HepG2 (cell line): Measurements from ENCODE around the gene RPS5. TPM values are rescaled to one million over a fixed set of nuclear protein-coding genes. Genes with fewer than 3 reads are reported as not detected.

Source experiments
- ATAC-seq: fragments of 200-7000 bp; cut with Tn5 transposase; 3 replicates; pipeline ENCODE4 v1.9.1; 2020; ENCODE audit warnings: mild to moderate bottlenecking, moderate library complexity
- BruUV-seq: library from RNA; stranded (reverse); fragments of 400-500 nt; replicated peaks from 2 replicates; lab custom pipeline; 2021; lab: Mats Ljungman, UMichigan
- CTCF ChIA-PET: fragments of 300-600 bp; formaldehyde crosslinking; extraction: SDS; loops from one replicate; lab custom pipeline; 2021; ENCODE audit warnings: low total read pairs, inconsistent platforms, low intra/inter-chr PET ratio; lab: Yijun Ruan, JAX
- POLR2A ChIA-PET: fragments of 350-600 bp; sonication (Branson Sonifier 250); formaldehyde crosslinking; loops from one replicate; lab custom pipeline; 2020; ENCODE audit warnings: antibody characterized with exemption, inconsistent platforms; lab: Yijun Ruan, JAX
- DNase-seq: peaks from one replicate; pipeline ENCODE4 v3.0.0-alpha.2; 2015; ENCODE audit warnings: low spot score
- FAIRE-seq: peaks from 3 replicates; lab custom pipeline; 2011; peaks lifted over from hg19 to GRCh38; lab: Jason Lieb, UNC
- H2AFZ ChIP-seq: one replicate; pipeline ENCODE4 v1.6.1; 2011; ENCODE audit warnings: low read length, inconsistent platforms
- H3K27ac ChIP-seq: fragments of 300-600 bp; 3 replicates; pipeline ENCODE4 v1.8.0; 2011; ENCODE audit warnings: mixed run types, mild to moderate bottlenecking, mixed read lengths, low read length, inconsistent platforms; ENCODE audit not compliant: insufficient read depth; ENCODE audit errors: extremely low read length
- H3K27me3 ChIP-seq, 2 experiments: fragments of 200-600 bp in 1 of 2; 2 replicates in 1 of 2; 3 replicates in 1 of 2; pipeline versions ENCODE4 v1.6.0 to v1.8.0; 2011; ENCODE audit warnings: low read length in 2 of 2, mild to moderate bottlenecking in 2 of 2, moderate library complexity in 2 of 2, inconsistent platforms in 1 of 2; ENCODE audit not compliant: insufficient read depth in 2 of 2, control insufficient read depth in 1 of 2
- H3K36me3 ChIP-seq, 2 experiments: fragments of 200-600 bp in 1 of 2; replicated peaks in 1 of 2; 2 replicates in 1 of 2; 3 replicates in 1 of 2; pipeline versions ENCODE4 v1.5.1 to v1.8.0; 2011; ENCODE audit warnings: low read length in 2 of 2, inconsistent platforms in 1 of 2; ENCODE audit not compliant: insufficient read depth in 2 of 2, control insufficient read depth in 1 of 2
- H3K4me1 ChIP-seq: 2 replicates; pipeline ENCODE4 v1.5.1; 2012; ENCODE audit warnings: low read length, inconsistent platforms; ENCODE audit not compliant: insufficient read depth
- H3K4me2 ChIP-seq: 2 replicates; pipeline ENCODE4 v1.6.0; 2011; ENCODE audit warnings: low read depth, low read length, inconsistent platforms
- H3K4me3 ChIP-seq, 3 experiments: fragments of 200-600 bp in 1 of 3; sonication (generic), shearing (Covaris generic) in 1 of 3; replicated peaks in 1 of 3; 2 replicates each; pipeline ENCODE4 v1.5.1; 2011 to 2016; ENCODE audit warnings: low read length in 3 of 3, inconsistent platforms in 2 of 3, low read depth in 2 of 3, mild to moderate bottlenecking in 2 of 3, control low read depth in 1 of 3, mixed read lengths in 1 of 3; ENCODE audit not compliant: insufficient read depth in 1 of 3
- H3K79me2 ChIP-seq: one replicate; pipeline ENCODE4 v1.6.1; 2011; ENCODE audit warnings: low read length, inconsistent platforms; ENCODE audit not compliant: insufficient read depth
- H3K9ac ChIP-seq: 2 replicates; pipeline ENCODE4 v1.6.0; 2011; ENCODE audit warnings: mild to moderate bottlenecking, low read depth, low read length, inconsistent platforms; ENCODE audit not compliant: insufficient read depth
- H3K9me3 ChIP-seq: 2 replicates; pipeline ENCODE4 v1.5.1; 2012; ENCODE audit warnings: mild to moderate bottlenecking, low read length
- H4K20me1 ChIP-seq: 2 replicates; pipeline ENCODE4 v1.6.0; 2011; ENCODE audit warnings: inconsistent platforms, mild to moderate bottlenecking, low read length, moderate library complexity; ENCODE audit not compliant: insufficient read depth
- AGO1 ChIP-seq: fragments of 200-400 bp; formaldehyde crosslinking; IDR thresholded peaks from 2 replicates; pipeline ENCODE4 v1.6.1; 2017; ENCODE audit warnings: mild to moderate bottlenecking, low read depth, low read length, moderate library complexity; ENCODE audit not compliant: poor library complexity, severe bottlenecking
- CC2D1A ChIP-seq: sonication (generic); formaldehyde crosslinking; IDR thresholded peaks from 2 replicates; pipeline ENCODE4 v1.8.1; 2023; ENCODE audit warnings: mild to moderate bottlenecking, missing genetic modification reagents
- CEBPB ChIP-seq: IDR thresholded peaks from 2 replicates; pipeline ENCODE4 v1.6.1; 2011; ENCODE audit warnings: low read depth, low read length, improper control_type of control experiment, borderline replicate concordance
- KDM1A ChIP-seq: IDR thresholded peaks from 2 replicates; pipeline ENCODE4 v1.6.1; 2016; ENCODE audit warnings: missing compliant biosample characterization
- KDM3A ChIP-seq: IDR thresholded peaks from 2 replicates; pipeline ENCODE4 v1.6.1; 2018; ENCODE audit warnings: low read depth, missing compliant biosample characterization
- MZF1 ChIP-seq: sonication (generic); formaldehyde crosslinking; IDR thresholded peaks from 2 replicates; pipeline ENCODE4 v1.8.1; 2023; ENCODE audit warnings: mild to moderate bottlenecking, missing genetic modification reagents, borderline replicate concordance
- NFYC ChIP-seq: IDR thresholded peaks from 2 replicates; pipeline ENCODE4 v1.6.1; 2016; ENCODE audit warnings: missing genetic modification reagents, missing compliant biosample characterization
- NONO ChIP-seq, 2 experiments: fragments of 450-650 bp in 1 of 2; sonication (generic) in 1 of 2; formaldehyde crosslinking in 1 of 2; IDR thresholded peaks in 1 of 2; conservative IDR thresholded peaks in 1 of 2; 2 replicates each; pipeline versions ENCODE4 v1.6.1 to v1.8.0; 2017 to 2022; ENCODE audit warnings: mild to moderate bottlenecking in 1 of 2, missing genetic modification reagents in 1 of 2, moderate library complexity in 1 of 2
- SIN3B ChIP-seq: fragments of 150-350 bp; IDR thresholded peaks from 2 replicates; pipeline ENCODE4 v1.6.1; 2014; ENCODE audit warnings: low read length
- ZBTB20 ChIP-seq: sonication (generic); formaldehyde crosslinking; IDR thresholded peaks from 2 replicates; pipeline ENCODE4 v1.8.1; 2023; ENCODE audit warnings: missing genetic modification reagents, low read depth, mild to moderate bottlenecking, borderline replicate concordance
- ZFP41 ChIP-seq: sonication (generic); formaldehyde crosslinking; IDR thresholded peaks from 2 replicates; pipeline ENCODE4 v1.4.0; 2020; ENCODE audit warnings: mild to moderate bottlenecking, missing genetic modification reagents, borderline replicate concordance
- ZNF230 ChIP-seq: sonication (generic); formaldehyde crosslinking; IDR thresholded peaks from 2 replicates; pipeline ENCODE4 v1.4.0; 2020; ENCODE audit warnings: mild to moderate bottlenecking, missing genetic modification reagents
- ZNF30 ChIP-seq: sonication (generic); formaldehyde crosslinking; IDR thresholded peaks from 2 replicates; pipeline ENCODE4 v1.5.0; 2020; ENCODE audit warnings: mild to moderate bottlenecking, missing genetic modification reagents
- ZNF432 ChIP-seq: sonication (generic); formaldehyde crosslinking; IDR thresholded peaks from 2 replicates; pipeline ENCODE4 v1.5.0; 2020; ENCODE audit warnings: missing genetic modification reagents, mild to moderate bottlenecking, borderline replicate concordance
- ZNF484 ChIP-seq: sonication (generic); formaldehyde crosslinking; IDR thresholded peaks from 2 replicates; pipeline ENCODE4 v1.5.1; 2020; ENCODE audit warnings: mild to moderate bottlenecking, low read depth, missing genetic modification reagents, borderline replicate concordance
- ZNF543 ChIP-seq: sonication (generic); formaldehyde crosslinking; IDR thresholded peaks from 2 replicates; pipeline ENCODE4 v1.4.0; 2020; ENCODE audit warnings: mild to moderate bottlenecking, missing genetic modification reagents
- ZNF556 ChIP-seq: sonication (generic); formaldehyde crosslinking; IDR thresholded peaks from 2 replicates; pipeline ENCODE4 v1.4.0; 2020; ENCODE audit warnings: mild to moderate bottlenecking, missing genetic modification reagents, borderline replicate concordance
- ZNF572 ChIP-seq: sonication (generic); formaldehyde crosslinking; IDR thresholded peaks from 2 replicates; pipeline ENCODE4 v1.5.1; 2020; ENCODE audit warnings: mild to moderate bottlenecking, missing genetic modification reagents
- ZNF674 ChIP-seq: sonication (generic); formaldehyde crosslinking; IDR thresholded peaks from 2 replicates; pipeline ENCODE4 v1.5.0; 2020; ENCODE audit warnings: low read depth, mild to moderate bottlenecking, missing genetic modification reagents
- WGBS: methylation state at CpG from one replicate; pipeline ENCODE4 v1.1.6; 2017; ENCODE audit warnings: low lambda C conversion rate; 5-methylcytosine and 5-hydroxymethylcytosine counted together
- in situ Hi-C: cut with HindIII; loops from 2 replicates; pipeline ENCODE4 v1.10.0; 2017; ENCODE audit warnings: low pct_unique_long_range_greater_than_20kb; ENCODE audit not compliant: extremely low pct_ligation_motif_present
- intact Hi-C: fragments of 100-400 bp; cut with micrococcal nuclease; formaldehyde crosslinking; loops from one replicate; pipeline ENCODE4 v1.10.0; 2022; ENCODE audit not compliant: unreplicated experiment
- polyA plus RNA-seq, 8 experiments: library from polyadenylated mRNA; depleted of rRNA in 3 of 8; stranded (reverse) in 7 of 8; unstranded in 1 of 8; fragments of >200 nt; fragmentation: Illumina TruSeq in 4 of 8; extraction: Trizol in 4 of 8; gene quantifications; 2 replicates each; pipeline versions ENCODE4 v1.2.1 to v1.2.3, GENCODE V29; 2011 to 2016; ENCODE audit warnings: low read depth in 4 of 8, missing spikeins in 1 of 8, mixed read lengths in 1 of 8; ENCODE audit not compliant: insufficient read depth in 1 of 8
- total RNA-seq, 5 experiments: library from RNA; depleted of rRNA; stranded (reverse); fragments of >200 nt; fragmentation: Illumina TruSeq; extraction: Trizol; gene quantifications; 2 replicates each; pipeline ENCODE4 v1.2.3, GENCODE V29; 2016; ENCODE audit warnings: low read depth in 1 of 5
- TF ChIP-seq, protein P1 (sequence below): sonication (generic); formaldehyde crosslinking; IDR thresholded peaks from 2 replicates; pipeline ENCODE4 v1.8.0; 2022; ENCODE audit warnings: missing genetic modification reagents, mild to moderate bottlenecking, inconsistent platforms, borderline replicate concordance
- TF ChIP-seq, protein P2 (sequence below): sonication (generic); formaldehyde crosslinking; IDR thresholded peaks from 2 replicates; pipeline ENCODE4 v1.4.0; 2020; ENCODE audit warnings: missing genetic modification reagents
- TF ChIP-seq, protein P3 (sequence below): sonication (generic); formaldehyde crosslinking; IDR thresholded peaks from 2 replicates; pipeline ENCODE4 v1.4.0; 2020; ENCODE audit warnings: missing genetic modification reagents, mild to moderate bottlenecking, borderline replicate concordance

Gene RPS5
- total and polyA plus RNA-seq, 2 of the 13 experiments (the other 11 are each of a cell fraction or from before 2014, with no cell fraction given), result 1,544 to 4,408 TPM

DNA sequence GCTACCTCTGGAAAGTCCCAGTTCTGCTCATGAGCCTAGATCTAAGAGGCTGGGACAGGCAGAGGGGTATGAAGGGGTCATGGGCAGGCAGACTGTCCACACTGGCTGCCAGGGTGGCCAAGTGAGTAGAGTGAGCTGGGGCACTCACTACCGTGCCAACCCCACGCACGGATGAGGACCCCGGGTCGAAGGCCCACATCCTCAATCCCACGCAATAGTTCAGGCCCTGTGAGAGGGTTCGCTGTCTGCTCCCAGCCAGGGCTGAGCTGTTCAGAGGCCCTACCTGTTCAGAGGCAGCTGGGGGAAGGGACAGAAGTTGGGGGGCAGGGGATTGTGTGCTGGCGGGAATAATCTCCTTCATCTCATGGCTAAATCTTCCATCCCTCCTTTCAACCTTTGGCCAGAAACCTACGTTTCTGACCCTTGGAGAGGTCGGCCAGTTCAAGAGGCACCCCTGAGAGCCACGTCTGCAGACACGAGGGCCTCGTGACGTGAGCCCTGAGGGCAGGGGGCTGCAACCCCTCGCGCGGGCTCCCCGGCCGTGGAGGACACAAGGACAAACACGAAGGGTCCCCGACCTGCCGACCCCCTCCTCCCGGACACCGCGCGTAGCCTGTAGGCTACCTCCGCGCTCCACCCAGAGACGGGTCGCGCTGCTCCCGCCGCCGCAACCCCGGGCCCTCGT, 1.0 kb upstream of the RPS5 start:
- Histone ChIP-seq H3K27me3 (no peaks in the 10 kb centered on the region; a peak in 1 of 5 replicates), H3K27ac (peak overlapping the region; percentile 99), H4K20me1 (peaks cover 29% of the 10 kb centered on the region), H3K9me3 (no peaks in the 10 kb centered on the region), H3K79me2 (peaks cover 41% of the 10 kb centered on the region), H3K4me1 (peaks cover 52% of the 10 kb centered on the region), H2AFZ (no peak overlapping the region), H3K9ac (peak overlapping the region; percentile 97), H3K36me3 (peaks cover 0 to 21% of the 10 kb centered on the region in 2 experiments; a peak in 3 of 5 replicates), H3K4me3 (peak overlapping the region; percentile 76 to 98 (median 92)), H3K4me2 (peak overlapping the region; percentile 99)
- intact Hi-C loops, result loop anchor here (2.0 to 5.0 kb wide), 2 partner anchors 15 to 204 kb away; partner anchors contain the start of gene ZNF274
- CTCF ChIA-PET, result no interaction called here
- BruUV-seq, result no TSS peak
- no peak for DNase-seq
- ATAC-seq, result peak; percentile 20
- WGBS, result 1% methylated on average over 14 of the region's 36 CpGs
- in situ Hi-C loops, result no loop called here
- FAIRE-seq, result no peak
- POLR2A ChIA-PET, result interaction anchor here (0.6 to 4.6 kb wide), 6 partner anchors 12 to 203 kb away, joined by 3 to 19 read pairs (median 3); partner anchors contain the start of genes ERVK3-1, ZNF274, ZNF497 and ZNF584
- TF ChIP-seq CC2D1A (CRISPR knock-in tag) (no peak), ZNF543 (CRISPR knock-in tag) (no peak; the same call in 1 of the 2 replicates), SIN3B (no peak), NFYC (CRISPR knock-in tag) (no peak), ZBTB20 (CRISPR knock-in tag) (no peak), ZNF484 (CRISPR knock-in tag) (0 out of 2 replicates have a peak, but pooled peaks have one; percentile 49), AGO1 (no peak), ZNF572 (no peak), ZNF230 (CRISPR knock-in tag) (peak; percentile 51; the same call in 1 of the 2 replicates), KDM3A (no peak), ZNF674 (CRISPR knock-in tag) (no peak), ZNF556 (CRISPR knock-in tag) (peak; percentile 82; the same call in 1 of the 2 replicates), KDM1A (CRISPR knock-in tag) (no peak), ZFP41 (CRISPR knock-in tag) (0 out of 2 replicates have a peak, but pooled peaks have one; percentile 2), ZNF30 (no peak), CEBPB (no peak), MZF1 (CRISPR knock-in tag) (no peak), ZNF432 (CRISPR knock-in tag) (0 out of 2 replicates have a peak, but pooled peaks have one; percentile 8), NONO (IDR thresholded peaks at IDR 0.05) (no peak), NONO (CRISPR knock-in tag; conservative IDR thresholded peaks at IDR 0.05) (no peak; the same call in 1 of the 2 replicates)
- TF ChIP-seq, protein P1, sequence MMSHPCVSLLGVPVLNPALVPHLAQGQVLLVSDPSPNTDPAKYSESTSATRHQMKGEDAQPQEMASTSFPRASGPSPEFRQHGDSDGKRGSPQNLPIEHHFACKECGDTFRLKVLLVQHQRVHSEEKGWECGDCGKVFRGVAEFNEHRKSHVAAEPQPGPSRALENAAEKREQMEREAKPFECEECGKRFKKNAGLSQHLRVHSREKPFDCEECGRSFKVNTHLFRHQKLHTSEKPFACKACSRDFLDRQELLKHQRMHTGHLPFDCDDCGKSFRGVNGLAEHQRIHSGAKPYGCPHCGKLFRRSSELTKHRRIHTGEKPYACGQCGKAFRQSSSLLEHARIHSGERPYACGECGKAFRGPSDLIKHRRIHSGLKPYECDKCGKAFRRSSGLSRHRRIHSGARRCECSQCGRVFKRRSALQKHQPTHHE, result no peak
- TF ChIP-seq, protein P2, sequence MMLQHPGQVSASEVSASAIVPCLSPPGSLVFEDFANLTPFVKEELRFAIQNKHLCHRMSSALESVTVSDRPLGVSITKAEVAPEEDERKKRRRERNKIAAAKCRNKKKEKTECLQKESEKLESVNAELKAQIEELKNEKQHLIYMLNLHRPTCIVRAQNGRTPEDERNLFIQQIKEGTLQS, result no peak
- TF ChIP-seq, protein P3, sequence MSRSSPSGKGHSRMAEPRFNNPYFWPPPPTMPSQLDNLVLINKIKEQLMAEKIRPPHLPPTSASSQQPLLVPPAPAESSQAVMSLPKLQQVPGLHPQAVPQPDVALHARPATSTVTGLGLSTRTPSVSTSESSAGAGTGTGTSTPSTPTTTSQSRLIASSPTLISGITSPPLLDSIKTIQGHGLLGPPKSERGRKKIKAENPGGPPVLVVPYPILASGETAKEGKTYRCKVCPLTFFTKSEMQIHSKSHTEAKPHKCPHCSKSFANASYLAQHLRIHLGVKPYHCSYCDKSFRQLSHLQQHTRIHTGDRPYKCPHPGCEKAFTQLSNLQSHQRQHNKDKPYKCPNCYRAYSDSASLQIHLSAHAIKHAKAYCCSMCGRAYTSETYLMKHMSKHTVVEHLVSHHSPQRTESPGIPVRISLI (CRISPR knock-in tag), result 0 out of 2 replicates have a peak, but pooled peaks have one; percentile 7
